ENCODE data around the gene RBM5. TPM values are rescaled to one million over a fixed set of nuclear protein-coding genes. Genes with fewer than 3 reads are reported as not detected.

RBM5 gene
- total RNA-seq, 1 experiment from 2014 or later = 89.1 TPM

GRCh38 chr3:50111757-50112156 is 23.0 kb downstream of the RBM5 start:
- RAD21 ChIA-PET (ENCODE audit: low non-redundant PET in 1 of 2, low total read pairs in 2 of 2, uncharacterized antibody in 2 of 2, unreplicated experiment in 2 of 2) = no interaction called here
- ATAC-seq (no peak), DNase-seq (ENCODE audit: low read depth, low spot score) (no peak)
- H3K27ac ChIP-seq (ENCODE audit: low read depth, low read length) = no peak overlapping the region
- H3K9ac ChIP-seq (ENCODE audit: low read length) = no peak overlapping the region
- no peaks in the 10 kb centered on the region for H3K9me2 ChIP-seq (ENCODE audit: insufficient read depth)
- TF ChIP-seq ZFX (IDR thresholded peaks at IDR 0.05) = no peak
- TF ChIP-seq ATF3 (IDR thresholded peaks at IDR 0.05) = no peak
- TF ChIP-seq ZBTB33 (IDR thresholded peaks at IDR 0.05; ENCODE audit: extremely low read depth, insufficient replicate concordance, low read length) = no peak
- TF ChIP-seq EZH2 (IDR thresholded peaks at IDR 0.05) = no peak
- TF ChIP-seq POLR2AphosphoS5 (IDR thresholded peaks at IDR 0.05; ENCODE audit: low read depth, low read length) = no peak
- no peak for TF ChIP-seq CTCF (IDR thresholded peaks at IDR 0.05 in 2 of 3, conservative IDR thresholded peaks at IDR 0.05 in 1 of 3; ENCODE audit: borderline replicate concordance in 1 of 3, insufficient read depth in 1 of 3, low read depth in 2 of 3, low read length in 2 of 3)
- no peak for TF ChIP-seq SRF (IDR thresholded peaks at IDR 0.05; ENCODE audit: low read depth)
- no peak for TF ChIP-seq EGR1 (IDR thresholded peaks at IDR 0.05; ENCODE audit: low read depth)
- TF ChIP-seq EZH2phosphoT487 (IDR thresholded peaks at IDR 0.05; ENCODE audit: borderline replicate concordance) = no peak
- no peak for TF ChIP-seq SP1 (IDR thresholded peaks at IDR 0.05; ENCODE audit: low read depth)
- no peak for TF ChIP-seq ELF1 (IDR thresholded peaks at IDR 0.05; ENCODE audit: borderline replicate concordance, low read depth)
- no peak for TF ChIP-seq FOSL1 (IDR thresholded peaks at IDR 0.05; ENCODE audit: low read depth)
- H3K4me1 ChIP-seq (ENCODE audit: control insufficient read depth in 1 of 2, insufficient read depth in 2 of 2, low read length in 2 of 2) = no peaks in the 10 kb centered on the region
- H3K4me3 ChIP-seq (replicated peaks in 1 of 2; ENCODE audit: low read depth in 1 of 2, low read length in 2 of 2) = no peak overlapping the region
- no TSS peak for BruUV-seq (replicated peaks)
- no peak overlapping the region for H2AFZ ChIP-seq (ENCODE audit: low read depth, low read length, poor library complexity, severe bottlenecking)
- H3K36me3 ChIP-seq (ENCODE audit: control insufficient read depth in 1 of 2, insufficient read depth in 2 of 2, low read length in 2 of 2) = peaks cover 69 to 93% of the 10 kb centered on the region in 2 experiments
- H3K9me3 ChIP-seq (ENCODE audit: control insufficient read depth in 1 of 2, insufficient read depth in 1 of 2, low read depth in 1 of 2, low read length in 2 of 2) = no peaks in the 10 kb centered on the region
- POLR2A ChIA-PET = no interaction called here
- H3K79me2 ChIP-seq (ENCODE audit: insufficient read depth, low read length) = peaks cover 10% of the 10 kb centered on the region; the same call in 1 of the 2 replicates
- H3K27me3 ChIP-seq (ENCODE audit: insufficient read depth, low read length) = no peaks in the 10 kb centered on the region
- intact Hi-C loops (cut with micrococcal nuclease) = no loop called here
- H4K20me1 ChIP-seq (ENCODE audit: insufficient read depth) = no peaks in the 10 kb centered on the region
- no peak overlapping the region for H3K4me2 ChIP-seq (ENCODE audit: low read length)
- CTCF ChIA-PET = no interaction called here
